Spleen (tissue), 11 donors: ENCODE results near the gene CD248. TPM values are rescaled to one million over a fixed set of nuclear protein-coding genes. Genes with fewer than 3 reads are reported as not detected.
"Not testable (repeated sequence)": the region's sequence is repeated elsewhere in the genome, so short reads cannot be mapped to it uniquely, and the experiment has no call there.

ENCODE experiments used
- DNase-seq: peaks from one replicate; pipeline ENCODE4 v3.0.0-alpha.2; 2020
- H3K27ac ChIP-seq, 8 donors: fragments of 200-600 bp; sonication (generic) in 7 of 8; 1 replicate in 4 of 8; 2 replicates in 4 of 8; pipeline versions ENCODE4 v1.5.0 to v1.8.0; 2016 to 2021; ENCODE audit warnings: inconsistent platforms in 4 of 8, mild to moderate bottlenecking in 4 of 8, moderate library complexity in 1 of 8
- H3K27me3 ChIP-seq, 7 donors: fragments of 200-600 bp; sonication (generic) in 6 of 7; replicated peaks in 1 of 7; 1 replicate in 4 of 7; 2 replicates in 3 of 7; pipeline versions ENCODE4 v1.5.0 to v1.8.0; 2016 to 2021; ENCODE audit warnings: inconsistent platforms in 3 of 7, mild to moderate bottlenecking in 1 of 7
- H3K36me3 ChIP-seq, 6 donors: fragments of 200-600 bp; sonication (generic) in 5 of 6; 1 replicate in 4 of 6; 2 replicates in 2 of 6; pipeline versions ENCODE4 v1.5.0 to v1.8.0; 2016 to 2021; ENCODE audit warnings: inconsistent platforms in 2 of 6
- H3K4me1 ChIP-seq, 6 donors: fragments of 200-600 bp; sonication (generic) in 5 of 6; 1 replicate in 3 of 6; 2 replicates in 3 of 6; pipeline versions ENCODE4 v1.5.0 to v1.8.0; 2016 to 2021; ENCODE audit warnings: inconsistent platforms in 3 of 6
- H3K4me3 ChIP-seq, 8 donors: fragments of 200-600 bp; sonication (generic) in 7 of 8; 1 replicate in 4 of 8; 2 replicates in 4 of 8; pipeline versions ENCODE4 v1.5.0 to v1.8.0; 2016 to 2021; ENCODE audit warnings: inconsistent platforms in 4 of 8, mild to moderate bottlenecking in 4 of 8, moderate library complexity in 2 of 8
- H3K9me3 ChIP-seq, 8 donors: fragments of 200-600 bp; sonication (generic) in 7 of 8; 1 replicate in 4 of 8; 2 replicates in 4 of 8; pipeline versions ENCODE4 v1.5.0 to v1.8.0; 2016 to 2021; ENCODE audit warnings: inconsistent platforms in 4 of 8
- CTCF ChIP-seq, 11 experiments: fragments of 200-600 bp in 7 of 11; fragments of 450-650 bp in 4 of 11; sonication (generic) in 4 of 11; IDR thresholded peaks in 8 of 11; conservative IDR thresholded peaks in 3 of 11; 1 replicate in 7 of 11; 2 replicates in 4 of 11; pipeline versions ENCODE4 v1.4.0 to v1.8.0; 2016 to 2021; ENCODE audit warnings: antibody characterized with exemption in 11 of 11, inconsistent platforms in 4 of 11, mild to moderate bottlenecking in 1 of 11
- POLR2A ChIP-seq, 3 donors: fragments of 450-650 bp; IDR thresholded peaks; one replicate each; pipeline ENCODE4 v1.5.1; 2017; ENCODE audit warnings: antibody characterized with exemption in 3 of 3, mild to moderate bottlenecking in 1 of 3
- POLR2AphosphoS5 ChIP-seq, 3 donors: sonication (generic); formaldehyde crosslinking; IDR thresholded peaks; one replicate each; pipeline ENCODE4 v1.5.1; 2017; ENCODE audit warnings: antibody characterized with exemption in 3 of 3
- WGBS, 5 donors: extraction: QIAGEN DNeasy Blood & Tissue Kit in 3 of 5; methylation state at CpG; one replicate each; pipeline versions ENCODE4 v1.1.5 to v1.1.7; 2013 to 2018; 5-methylcytosine and 5-hydroxymethylcytosine counted together
- intact Hi-C: fragments of 100-400 bp; cut with DNase I; formaldehyde crosslinking; loops from one replicate; pipeline ENCODE4 v1.15.0; 2023; ENCODE audit warnings: low total_unique reads
- polyA plus RNA-seq, 3 donors: library from polyadenylated mRNA; stranded (reverse); fragments of 200-250 nt; gene quantifications; one replicate each; pipeline ENCODE4 v1.2.1, GENCODE V29; 2013
- total RNA-seq, 7 donors: library from RNA; depleted of rRNA in 3 of 7; stranded (reverse); fragments of >200 nt in 3 of 7; fragmentation: NEBNext Ultra II Directional in 4 of 7; extraction: Animal tissue kit (Norgen Biotek cat#: 25700) in 4 of 7; gene quantifications; one replicate each; pipeline versions ENCODE4 v1.1.0 to v1.2.1, GENCODE V29; 2016 to 2021
- donor health status: healthy with polysubstance abuse.
- donor health status: DM: no; HTN: no; CAD: no; lungs with moderate emphysema.
- donor health status: DM: no; HTN: no; CAD: no.
- donor health status: Bipolar disorder and iron deficiency.
- donor health status: healthy.
- donor health status: DM: no; HTN: no; CAD: no.
- donor health status: DM: yes; HTN: yes; CAD: no.

The CD248 gene
- total and polyA plus RNA-seq, 10 donors, result 1.7 to 15.7 (median 4.9) TPM

GRCh38 chr11:66311965-66312548 is 4.8 kb downstream of the CD248 start:
- intact Hi-C loops, result loop anchor here (2.0 to 5.0 kb wide), 2 partner anchors 17 to 75 kb away; no protein-coding TSS in a partner anchor
- H3K4me3 ChIP-seq, result peak overlapping the region; percentile 38 to 77 (median 55)
- DNase-seq, result peak; percentile 98
- H3K27ac ChIP-seq, result peak overlapping the region; percentile 83 to 93 (median 90)
- no peaks in the 10 kb centered on the region for H3K36me3 ChIP-seq
- H3K4me1 ChIP-seq, result peaks cover 5 to 59% (median 31%) of the 10 kb centered on the region in 6 donors
- TF ChIP-seq POLR2AphosphoS5 (IDR thresholded peaks at IDR 0.05) (peak; percentile 80 to 87 (median 85)), POLR2A (IDR thresholded peaks at IDR 0.05) (no peak), CTCF (IDR thresholded peaks at IDR 0.05 in 8 of 11, conservative IDR thresholded peaks at IDR 0.05 in 3 of 11) (peak in 8 of 11 experiments; percentile 49 to 96 (median 93))
- no peaks in the 10 kb centered on the region for H3K9me3 ChIP-seq
- peaks cover 0 to 17% (median 0%) of the 10 kb centered on the region in 7 donors for H3K27me3 ChIP-seq
- 0 to 1% (median 1%) methylated on average over 37 to 44 of the region's 44 CpGs for WGBS, 5 donors

GRCh38 chr11:66311470-66311964 is 5.3 kb downstream of the CD248 start:
- DNase-seq, result no peak
- Histone ChIP-seq H3K36me3 (no peaks in the 10 kb centered on the region), H3K9me3 (no peaks in the 10 kb centered on the region), H3K27me3 (peaks cover 0 to 12% (median 0%) of the 10 kb centered on the region in 7 donors), H3K4me1 (peaks cover 5 to 53% (median 25%) of the 10 kb centered on the region in 6 donors), H3K27ac (peak overlapping the region; percentile 83 to 93 (median 90)), H3K4me3 (peak overlapping the region; percentile 38 to 77 (median 55))
- TF ChIP-seq CTCF (IDR thresholded peaks at IDR 0.05 in 8 of 11, conservative IDR thresholded peaks at IDR 0.05 in 3 of 11) (peak in 6 of 11 experiments; percentile 88 to 95 (median 93)), POLR2AphosphoS5 (IDR thresholded peaks at IDR 0.05) (no peak)
- intact Hi-C loops, result loop anchor here (5.0 kb wide), 1 partner anchor 76 kb away; no protein-coding TSS in a partner anchor
- 20 to 33% (median 28%) methylated on average over 17 to 26 of the region's 26 CpGs for WGBS, 5 donors

GRCh38 chr11:66310803-66311440 is 5.9 kb downstream of the CD248 start:
- peak overlapping the region in 1 of 8 donors; percentile 91 for H3K27ac ChIP-seq
- not testable (repeated sequence) for DNase-seq, H3K9me3 ChIP-seq, H3K36me3 ChIP-seq, H3K27me3 ChIP-seq, H3K4me3 ChIP-seq
- intact Hi-C loops, result loop anchor here (5.0 kb wide), 1 partner anchor 76 kb away; no protein-coding TSS in a partner anchor
- H3K4me1 ChIP-seq, result peaks cover 5 to 47% (median 22%) of the 10 kb centered on the region in 6 donors
- 83 to 90% (median 87%) methylated on average over 18 of the region's 18 CpGs for WGBS, 5 donors

GRCh38 chr11:66310324-66310723 is 6.5 kb downstream of the CD248 start:
- intact Hi-C loops, result loop anchor here (5.0 kb wide), 1 partner anchor 77 kb away; no protein-coding TSS in a partner anchor
- no peaks in the 10 kb centered on the region for H3K36me3 ChIP-seq
- H3K4me1 ChIP-seq, result peaks cover 5 to 41% (median 22%) of the 10 kb centered on the region in 6 donors
- no peak overlapping the region for H3K4me3 ChIP-seq
- DNase-seq, result no peak
- TF ChIP-seq POLR2A (IDR thresholded peaks at IDR 0.05), result no peak
- TF ChIP-seq POLR2AphosphoS5 (IDR thresholded peaks at IDR 0.05), result no peak
- TF ChIP-seq CTCF (IDR thresholded peaks at IDR 0.05 in 8 of 11, conservative IDR thresholded peaks at IDR 0.05 in 3 of 11), result no peak
- WGBS, 5 donors, result 86 to 88% (median 86%) methylated on average over 8 of the region's 8 CpGs
- no peaks in the 10 kb centered on the region for H3K27me3 ChIP-seq
- H3K27ac ChIP-seq, result no peak overlapping the region
- no peaks in the 10 kb centered on the region for H3K9me3 ChIP-seq
